Skeletal muscle satellite cell (primary cell): ENCODE results near the gene TMEM98.

Experiments used
- H3K27me3 ChIP-seq: 2 replicates; pipeline ENCODE4 v1.7.0; 2013; ENCODE audit warnings: low read length; ENCODE audit not compliant: control insufficient read depth, insufficient read depth
- H3K36me3 ChIP-seq: 2 replicates; pipeline ENCODE4 v1.7.0; 2013; ENCODE audit warnings: mild to moderate bottlenecking, control low read depth, low read length; ENCODE audit not compliant: insufficient read depth
- H3K4me1 ChIP-seq: 2 replicates; pipeline ENCODE4 v1.7.0; 2013; ENCODE audit warnings: low read length; ENCODE audit not compliant: control insufficient read depth, insufficient read depth
- H3K4me2 ChIP-seq: 2 replicates; pipeline ENCODE4 v1.7.0; 2013; ENCODE audit warnings: mild to moderate bottlenecking, low read length
- H3K4me3 ChIP-seq: 2 replicates; pipeline ENCODE4 v1.7.0; 2013; ENCODE audit warnings: low read length
- H3K9ac ChIP-seq: 2 replicates; pipeline ENCODE4 v1.7.0; 2013; ENCODE audit warnings: mild to moderate bottlenecking, low read depth, low read length, moderate library complexity
- H3K9me3 ChIP-seq: replicated peaks from 2 replicates; pipeline ENCODE4 v1.7.0; 2013; ENCODE audit warnings: mild to moderate bottlenecking, control low read depth, low read length

Gene TMEM98

GRCh38 chr17:32901743-32902142 lies 26.2 kb upstream of the TMEM98 start:
- no peak overlapping the region for H3K9ac ChIP-seq
- H3K4me1 ChIP-seq: no peaks in the 10 kb centered on the region
- H3K9me3 ChIP-seq: no peaks in the 10 kb centered on the region
- peaks cover 10% of the 10 kb centered on the region for H3K27me3 ChIP-seq
- H3K4me3 ChIP-seq: no peak overlapping the region
- no peak overlapping the region for H3K4me2 ChIP-seq
- no peaks in the 10 kb centered on the region for H3K36me3 ChIP-seq

- no peaks in the 10 kb centered on the region for H3K4me1 ChIP-seq
- H3K9me3 ChIP-seq: no peaks in the 10 kb centered on the region
- no peaks in the 10 kb centered on the region for H3K36me3 ChIP-seq
- no peak overlapping the region for H3K9ac ChIP-seq
- no peaks in the 10 kb centered on the region for H3K27me3 ChIP-seq
- no peak overlapping the region for H3K4me2 ChIP-seq
- H3K4me3 ChIP-seq: no peak overlapping the region
Measured at GRCh38 chr17:32903774-32904673, 23.9 kb upstream of the TMEM98 start.

- no peak overlapping the region for H3K4me2 ChIP-seq
- no peaks in the 10 kb centered on the region for H3K9me3 ChIP-seq
- H3K4me1 ChIP-seq: no peaks in the 10 kb centered on the region
- no peaks in the 10 kb centered on the region for H3K27me3 ChIP-seq
- H3K4me3 ChIP-seq: no peak overlapping the region
- no peak overlapping the region for H3K9ac ChIP-seq
- no peaks in the 10 kb centered on the region for H3K36me3 ChIP-seq
Measured at GRCh38 chr17:32904891-32905290, 23.1 kb upstream of the TMEM98 start.

- Histone ChIP-seq H3K4me1 (peaks cover 5% of the 10 kb centered on the region), H3K36me3 (no peaks in the 10 kb centered on the region)
Measured at GRCh38 chr17:32907583-32907982, 20.4 kb upstream of the TMEM98 start.

GRCh38 chr17:32909787-32910369 lies 18.1 kb upstream of the TMEM98 start:
- Histone ChIP-seq H3K4me3 (no peak overlapping the region), H3K4me2 (no peak overlapping the region), H3K36me3 (no peaks in the 10 kb centered on the region), H3K4me1 (peaks cover 5% of the 10 kb centered on the region), H3K9ac (no peak overlapping the region), H3K27me3 (no peaks in the 10 kb centered on the region), H3K9me3 (no peaks in the 10 kb centered on the region)

More at GRCh38 chr17:32907583-32907982, 20.4 kb upstream of the TMEM98 start:
- Histone ChIP-seq H3K9me3 (no peaks in the 10 kb centered on the region), H3K9ac (no peak overlapping the region), H3K4me2 (no peak overlapping the region), H3K4me3 (no peak overlapping the region), H3K27me3 (no peaks in the 10 kb centered on the region)

- Histone ChIP-seq H3K9ac (no peak overlapping the region), H3K9me3 (no peaks in the 10 kb centered on the region), H3K4me1 (peaks cover 5% of the 10 kb centered on the region), H3K4me3 (no peak overlapping the region), H3K27me3 (peaks cover 4% of the 10 kb centered on the region), H3K36me3 (no peaks in the 10 kb centered on the region), H3K4me2 (no peak overlapping the region)
Measured at GRCh38 chr17:32910769-32911168, 17.2 kb upstream of the TMEM98 start.

GRCh38 chr17:32912218-32912897 lies 15.6 kb upstream of the TMEM98 start:
- H3K27me3 ChIP-seq: peaks cover 4% of the 10 kb centered on the region
- H3K4me3 ChIP-seq: peak overlapping the region; percentile 33
- H3K36me3 ChIP-seq: no peaks in the 10 kb centered on the region
- H3K4me1 ChIP-seq: peaks cover 5% of the 10 kb centered on the region
- no peak overlapping the region for H3K9ac ChIP-seq
- H3K4me2 ChIP-seq: peak overlapping the region; percentile 42
- H3K9me3 ChIP-seq: no peaks in the 10 kb centered on the region

- no peak overlapping the region for H3K4me3 ChIP-seq
- no peak overlapping the region for H3K9ac ChIP-seq
- H3K4me2 ChIP-seq: no peak overlapping the region
- no peaks in the 10 kb centered on the region for H3K9me3 ChIP-seq
- H3K4me1 ChIP-seq: peaks cover 5% of the 10 kb centered on the region
- H3K36me3 ChIP-seq: no peaks in the 10 kb centered on the region
- H3K27me3 ChIP-seq: peaks cover 4% of the 10 kb centered on the region
Measured at GRCh38 chr17:32913593-32913992, 14.4 kb upstream of the TMEM98 start.

GRCh38 chr17:32914181-32914580 lies 13.8 kb upstream of the TMEM98 start:
- H3K36me3 ChIP-seq: no peaks in the 10 kb centered on the region
- H3K4me3 ChIP-seq: no peak overlapping the region
- no peak overlapping the region for H3K4me2 ChIP-seq
- peaks cover 4% of the 10 kb centered on the region for H3K27me3 ChIP-seq
- no peak overlapping the region for H3K9ac ChIP-seq
- H3K9me3 ChIP-seq: no peaks in the 10 kb centered on the region
- peaks cover 5% of the 10 kb centered on the region for H3K4me1 ChIP-seq

- Histone ChIP-seq H3K9ac (no peak overlapping the region), H3K4me3 (no peak overlapping the region), H3K36me3 (no peaks in the 10 kb centered on the region), H3K4me2 (no peak overlapping the region), H3K27me3 (peaks cover 4% of the 10 kb centered on the region), H3K4me1 (peaks cover 5% of the 10 kb centered on the region), H3K9me3 (no peaks in the 10 kb centered on the region)
Measured at GRCh38 chr17:32915245-32915644, 12.7 kb upstream of the TMEM98 start.

- peaks cover 4% of the 10 kb centered on the region for H3K27me3 ChIP-seq
- H3K4me3 ChIP-seq: no peak overlapping the region
- H3K9ac ChIP-seq: no peak overlapping the region
- peaks cover 5% of the 10 kb centered on the region for H3K4me1 ChIP-seq
- no peaks in the 10 kb centered on the region for H3K36me3 ChIP-seq
- no peaks in the 10 kb centered on the region for H3K9me3 ChIP-seq
- no peak overlapping the region for H3K4me2 ChIP-seq
Measured at GRCh38 chr17:32916134-32916533, 11.8 kb upstream of the TMEM98 start.
